ENCODE data around the gene DISP3.

- no peak for TF ChIP-seq CTCF (IDR thresholded peaks at IDR 0.05 in 8 of 11, conservative IDR thresholded peaks at IDR 0.05 in 3 of 11)
- no peak for TF ChIP-seq POLR2AphosphoS5 (IDR thresholded peaks at IDR 0.05)
These were observed 15.8 kb upstream of the DISP3 start for GRCh38 chr1:11463177-11463576.

All from spleen (tissue), 7 donors.